ENCODE measurements around the gene PEAK3. TPM values are rescaled to one million over a fixed set of nuclear protein-coding genes. Genes with fewer than 3 reads are reported as not detected.

The PEAK3 gene
- total and polyA plus RNA-seq, 7 donors: under 0.01 to 0.82 (median 0.55) TPM

- DNase-seq: no peak
- WGBS, 2 donors: 74 to 92% methylated on average over 28 of the region's 28 CpGs
- peaks cover 6 to 29% (median 12%) of the 10 kb centered on the region in 4 donors for H3K36me3 ChIP-seq
- intact Hi-C loops (cut with DNase I): no loop called here
- no peaks in the 10 kb centered on the region for H3K27me3 ChIP-seq
- no peak overlapping the region for H3K4me3 ChIP-seq
- TF ChIP-seq CTCF (IDR thresholded peaks at IDR 0.05): no peak
- no peak for TF ChIP-seq POLR2AphosphoS5 (IDR thresholded peaks at IDR 0.05)
- no peak for TF ChIP-seq EP300 (IDR thresholded peaks at IDR 0.05)
- TF ChIP-seq POLR2A (IDR thresholded peaks at IDR 0.05): no peak
- peak overlapping the region in 1 of 4 donors; percentile 98 for H3K27ac ChIP-seq
- H3K4me1 ChIP-seq: peaks cover 0 to 49% (median 47%) of the 10 kb centered on the region in 4 donors
- H3K9me3 ChIP-seq: no peaks in the 10 kb centered on the region
These were observed 5.5 kb downstream of the PEAK3 start for GRCh38 chr19:2276429-2276986.

GRCh38 chr19:2275588-2276428, 6.2 kb downstream of the PEAK3 start:
- H3K36me3 ChIP-seq: peaks cover 6 to 31% (median 13%) of the 10 kb centered on the region in 4 donors
- H3K27ac ChIP-seq: peak overlapping the region in 3 of 4 donors; percentile 34 to 98 (median 59)
- DNase-seq: no peak
- WGBS, 2 donors: 34 to 82% methylated on average over 74 of the region's 74 CpGs
- no peaks in the 10 kb centered on the region for H3K9me3 ChIP-seq
- H3K27me3 ChIP-seq: no peaks in the 10 kb centered on the region
- intact Hi-C loops (cut with DNase I): loop anchor here (1.0 to 2.0 kb wide), 2 partner anchors 40 to 115 kb away; partner anchors contain the start of genes PLEKHJ1 and SF3A2
- TF ChIP-seq EP300 (IDR thresholded peaks at IDR 0.05) (no peak), POLR2AphosphoS5 (IDR thresholded peaks at IDR 0.05) (no peak), CTCF (IDR thresholded peaks at IDR 0.05) (no peak), POLR2A (IDR thresholded peaks at IDR 0.05) (no peak)
- peaks cover 0 to 55% (median 54%) of the 10 kb centered on the region in 4 donors for H3K4me1 ChIP-seq
- H3K4me3 ChIP-seq: peak overlapping the region in 1 of 4 donors; percentile 16

- 39 to 60% methylated on average over 16 of the region's 16 CpGs for WGBS, 2 donors
- peak in 2 of 4 donors; percentile 12 to 16 for TF ChIP-seq POLR2AphosphoS5 (IDR thresholded peaks at IDR 0.05)
- peak; percentile 51 to 75 (median 68) for TF ChIP-seq CTCF (IDR thresholded peaks at IDR 0.05)
- TF ChIP-seq POLR2A (IDR thresholded peaks at IDR 0.05): no peak
- TF ChIP-seq EP300 (IDR thresholded peaks at IDR 0.05): no peak
- peaks cover 6 to 31% (median 13%) of the 10 kb centered on the region in 4 donors for H3K36me3 ChIP-seq
- no peak overlapping the region for H3K4me3 ChIP-seq
- no peaks in the 10 kb centered on the region for H3K9me3 ChIP-seq
- intact Hi-C loops (cut with DNase I): loop anchor here (1.0 to 5.0 kb wide), 3 partner anchors 39 to 116 kb away; partner anchors contain the start of genes LSM7, PLEKHJ1, SF3A2 and SPPL2B
- peaks cover 0 to 55% (median 54%) of the 10 kb centered on the region in 4 donors for H3K4me1 ChIP-seq
- peak; percentile 83 for DNase-seq
- H3K27me3 ChIP-seq: no peaks in the 10 kb centered on the region
- H3K27ac ChIP-seq: peak overlapping the region in 3 of 4 donors; percentile 34 to 98 (median 59)
These were observed 6.9 kb downstream of the PEAK3 start for GRCh38 chr19:2274931-2275535.

GRCh38 chr19:2274185-2274711, 7.7 kb downstream of the PEAK3 start:
- TF ChIP-seq EP300 (IDR thresholded peaks at IDR 0.05) (no peak), POLR2A (IDR thresholded peaks at IDR 0.05) (no peak), POLR2AphosphoS5 (IDR thresholded peaks at IDR 0.05) (no peak), CTCF (IDR thresholded peaks at IDR 0.05) (no peak)
- H3K9me3 ChIP-seq: no peaks in the 10 kb centered on the region
- peak overlapping the region; percentile 98 to 99 (median 98) for H3K27ac ChIP-seq
- peaks cover 6 to 31% (median 13%) of the 10 kb centered on the region in 4 donors for H3K36me3 ChIP-seq
- H3K27me3 ChIP-seq: no peaks in the 10 kb centered on the region
- H3K4me3 ChIP-seq: peak overlapping the region in 2 of 4 donors; percentile 37 to 39
- intact Hi-C loops (cut with DNase I): loop anchor here (2.0 to 5.0 kb wide), 2 partner anchors 53 to 117 kb away; partner anchors contain the start of genes LSM7 and SPPL2B
- DNase-seq: no peak
- peaks cover 0 to 55% (median 54%) of the 10 kb centered on the region in 4 donors for H3K4me1 ChIP-seq
- WGBS, 2 donors: 54 to 76% methylated on average over 9 of the region's 9 CpGs

Data from sigmoid colon (tissue), 7 donors.